Fibroblast of skin of back (primary cell): ENCODE results near the gene NOC2L.
"Not testable (repeated sequence)": the region's sequence is repeated elsewhere in the genome, so short reads cannot be mapped to it uniquely, and the experiment has no call there.

Experiments
- DNase-seq: peaks from one replicate; pipeline ENCODE4 v3.0.0-alpha.2; 2013

NOC2L gene

DNA sequence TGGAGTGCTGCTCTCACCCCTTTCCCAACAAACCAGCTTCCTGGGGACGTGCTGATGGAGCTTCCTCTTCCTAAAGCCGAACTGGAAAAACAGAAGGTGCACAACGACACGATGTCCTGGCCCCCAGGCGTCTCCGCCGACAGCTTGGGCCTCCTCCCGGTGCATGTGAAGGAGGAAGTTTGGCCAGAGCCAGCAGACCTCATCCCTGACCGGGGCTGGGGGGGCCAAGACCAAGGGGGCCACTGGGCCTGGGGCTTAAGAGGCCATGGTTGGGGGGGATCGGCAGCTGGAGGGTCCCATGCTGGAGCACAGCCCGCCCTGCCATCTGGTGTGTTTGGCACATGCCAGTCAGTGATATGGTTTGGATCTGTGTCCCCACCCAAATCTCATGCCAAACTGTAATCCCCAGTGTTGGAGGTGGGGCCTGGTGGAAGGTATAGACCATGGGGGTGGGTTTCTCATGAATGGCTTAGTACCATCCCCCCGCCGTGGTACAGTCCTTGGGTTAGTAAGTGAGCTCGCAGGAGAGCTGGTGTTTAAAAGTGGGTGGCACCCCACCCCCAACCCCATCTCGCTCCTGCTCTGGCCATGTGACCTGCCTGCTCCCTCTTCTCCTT lies 34.4 kb upstream of the NOC2L start:
- no peak for DNase-seq

DNA sequence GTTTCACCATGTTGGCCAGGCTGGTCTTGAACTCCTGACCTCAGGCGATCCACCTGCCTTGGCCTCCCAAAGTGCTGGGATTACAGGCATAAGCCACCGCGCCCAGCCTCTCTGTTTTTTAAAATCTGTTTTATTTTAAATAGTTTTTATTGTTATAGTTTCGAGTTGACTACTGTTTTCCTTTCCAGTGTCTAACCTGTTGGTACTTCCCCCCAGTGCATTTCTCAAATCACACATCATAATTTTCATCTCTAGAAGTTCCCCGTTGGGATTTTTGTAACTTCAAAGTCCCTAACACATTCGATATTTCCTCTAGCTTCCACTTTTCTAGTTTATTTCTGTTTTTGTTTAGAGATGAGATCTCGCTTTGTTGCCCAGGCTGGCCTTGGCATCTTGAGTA lies 33.3 kb upstream of the NOC2L start:
- DNase-seq, result no peak

DNA sequence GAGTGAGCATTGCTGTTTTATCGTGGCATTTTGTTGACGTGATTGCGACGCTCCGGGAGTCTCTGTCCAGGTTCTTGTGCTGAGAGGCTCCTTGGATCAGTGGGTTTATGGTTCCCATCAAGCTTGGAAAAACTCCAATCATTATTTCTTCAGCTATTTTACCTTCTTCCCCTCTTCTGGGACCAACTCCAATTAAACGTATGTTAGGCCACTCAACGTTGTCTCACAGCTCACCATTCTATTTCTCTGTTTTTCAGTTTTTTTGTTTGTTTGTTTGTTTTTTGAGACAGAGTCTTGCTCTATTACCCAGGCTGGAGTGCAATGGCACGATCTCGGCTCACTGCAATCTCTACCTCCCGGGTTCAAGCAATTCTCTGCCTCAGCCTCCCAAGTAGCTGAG lies 32.8 kb upstream of the NOC2L start:
- no peak for DNase-seq

DNA sequence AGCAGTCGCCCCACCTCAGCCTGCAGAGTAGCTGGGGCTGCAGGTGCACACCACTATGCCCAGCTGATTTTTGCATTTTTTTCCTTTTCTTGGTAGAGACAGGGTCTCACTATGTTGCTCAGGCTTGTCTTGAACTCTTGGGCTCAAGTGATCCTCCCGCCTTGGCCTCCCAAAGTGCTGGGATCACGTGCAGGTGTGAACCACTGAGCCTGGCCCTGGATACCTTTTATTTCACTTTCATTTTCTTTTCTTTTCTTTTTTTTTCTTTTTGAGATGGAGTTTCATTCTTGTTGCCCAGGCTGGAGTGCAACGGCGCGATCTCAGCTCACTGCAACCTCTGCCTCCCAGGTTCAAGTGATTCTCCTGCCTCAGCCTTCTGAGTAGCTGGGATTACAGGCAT lies 32.2 kb upstream of the NOC2L start:
- not testable (repeated sequence) for DNase-seq

DNA sequence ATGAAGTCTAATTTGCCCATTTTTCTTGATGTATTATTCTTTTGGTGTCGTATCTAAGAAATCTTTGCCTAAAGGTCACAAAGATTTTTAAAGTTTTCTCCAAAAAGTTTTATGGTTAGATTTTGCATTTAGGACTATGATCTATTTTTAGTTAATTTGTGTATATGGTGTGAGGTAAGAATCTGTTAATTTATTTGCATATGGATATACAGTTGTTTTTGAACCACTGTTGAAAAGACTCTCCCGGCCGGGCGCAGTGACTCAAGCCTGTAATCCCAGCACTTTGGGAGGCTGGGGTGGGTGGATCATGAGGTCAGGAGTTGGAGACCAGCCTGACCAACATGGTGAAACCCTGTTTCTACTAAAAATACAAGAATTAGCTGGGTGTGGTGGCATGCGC lies 29.0 kb upstream of the NOC2L start:
- DNase-seq, result not testable (repeated sequence)

DNA sequence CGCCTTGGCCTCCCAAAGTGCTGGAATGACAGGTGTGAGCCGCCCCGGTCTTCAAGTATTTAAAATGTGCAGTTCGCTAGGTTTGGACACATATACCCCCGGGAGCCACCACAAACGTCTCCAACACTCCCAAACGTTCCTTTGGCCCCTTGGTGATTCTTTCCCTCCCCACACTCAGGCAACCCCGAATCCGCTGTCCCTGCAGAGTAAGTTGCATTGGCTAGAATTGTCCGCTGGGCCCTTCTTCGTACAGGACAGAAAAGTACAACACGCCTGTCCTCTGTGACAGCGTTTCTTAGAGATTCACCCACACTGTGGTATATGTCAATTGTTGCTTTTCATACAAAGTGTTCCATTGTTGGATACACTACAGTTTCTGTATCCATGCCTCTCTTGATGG lies 26.1 kb upstream of the NOC2L start:
- DNase-seq, result no peak

DNA sequence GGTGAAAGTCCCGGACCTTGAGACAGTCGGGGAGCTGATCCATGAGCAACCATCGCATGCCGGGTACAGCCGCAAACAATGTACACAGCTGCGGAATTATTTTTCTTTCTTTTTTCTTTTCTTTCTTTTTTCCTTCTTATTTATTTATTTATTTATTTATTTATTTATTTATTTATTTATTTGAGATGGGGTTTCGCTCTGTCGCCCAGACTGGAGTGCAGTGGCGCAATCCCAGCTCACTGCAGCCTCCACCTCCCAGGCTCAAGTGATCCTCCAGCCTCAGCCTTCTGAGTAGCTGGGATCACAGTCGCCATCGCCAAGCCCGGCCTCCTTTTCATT lies 25.4 kb upstream of the NOC2L start:
- DNase-seq, result no peak

DNA sequence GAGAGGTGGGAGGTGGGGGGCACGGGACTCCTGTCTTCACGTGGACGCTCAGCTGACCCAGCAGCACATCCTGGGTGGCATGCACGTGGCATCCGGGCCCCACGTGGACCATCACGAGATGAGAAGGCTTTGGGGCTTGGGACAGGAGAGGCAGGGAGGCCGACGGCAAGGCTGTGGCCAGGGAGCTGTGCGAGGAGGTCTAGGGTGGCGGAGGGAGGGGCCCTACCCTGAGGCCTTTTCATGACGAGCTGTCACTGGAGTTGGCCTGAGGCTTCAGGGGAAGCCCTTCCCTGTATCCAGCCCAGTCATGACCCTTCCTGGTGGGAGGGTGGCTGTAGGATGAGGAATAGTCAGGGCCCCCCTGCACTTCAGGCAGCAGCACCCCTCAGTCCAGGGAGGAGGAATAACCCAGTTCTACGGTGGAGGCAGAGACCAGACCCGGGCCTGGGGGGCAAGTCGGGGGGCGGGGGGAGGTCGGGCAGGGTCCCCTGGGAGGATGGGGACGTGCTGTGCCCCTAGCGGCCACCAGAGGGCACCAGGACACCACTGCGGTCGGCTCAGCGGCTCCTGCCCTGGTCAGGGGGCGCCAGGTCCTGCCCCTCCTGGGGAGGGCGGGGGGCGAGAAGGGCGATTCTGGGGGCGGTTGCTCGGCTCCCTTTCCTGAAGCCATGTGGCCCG lies 24.9 kb upstream of the NOC2L start:
- no peak for DNase-seq

DNA sequence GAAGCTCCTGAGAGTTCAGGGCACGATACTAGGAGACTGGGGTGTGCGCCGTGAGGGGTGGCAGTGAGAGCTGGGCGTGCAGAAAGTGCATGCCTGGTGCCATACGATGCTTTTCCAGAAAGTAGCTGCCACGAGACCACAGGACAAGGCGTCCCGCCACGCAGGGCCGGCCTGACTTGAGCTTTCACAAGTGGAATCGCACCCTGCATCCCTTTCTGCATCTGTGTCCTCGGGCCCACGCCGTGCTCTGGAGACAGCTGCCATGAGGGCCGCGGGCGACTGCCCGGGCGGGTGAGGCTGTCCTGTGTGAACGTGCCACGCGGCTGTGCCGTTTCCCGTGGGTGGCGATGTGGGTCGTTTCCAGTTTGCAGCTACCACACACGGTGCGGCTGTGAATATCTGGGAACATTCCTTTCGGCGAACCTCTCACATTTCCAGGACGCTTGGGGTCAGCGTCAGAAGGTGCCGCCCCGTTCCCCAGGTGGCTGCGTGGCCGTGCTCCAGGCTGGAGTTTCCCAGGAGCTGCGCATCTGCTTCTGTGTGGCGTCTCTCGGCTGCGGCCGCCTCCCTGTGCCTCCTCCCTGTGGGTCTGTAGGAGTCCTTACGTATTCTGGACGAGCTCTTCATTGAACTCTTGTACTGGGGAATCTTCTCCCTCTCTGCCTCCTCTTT lies 23.8 kb upstream of the NOC2L start:
- DNase-seq, result no peak

DNA sequence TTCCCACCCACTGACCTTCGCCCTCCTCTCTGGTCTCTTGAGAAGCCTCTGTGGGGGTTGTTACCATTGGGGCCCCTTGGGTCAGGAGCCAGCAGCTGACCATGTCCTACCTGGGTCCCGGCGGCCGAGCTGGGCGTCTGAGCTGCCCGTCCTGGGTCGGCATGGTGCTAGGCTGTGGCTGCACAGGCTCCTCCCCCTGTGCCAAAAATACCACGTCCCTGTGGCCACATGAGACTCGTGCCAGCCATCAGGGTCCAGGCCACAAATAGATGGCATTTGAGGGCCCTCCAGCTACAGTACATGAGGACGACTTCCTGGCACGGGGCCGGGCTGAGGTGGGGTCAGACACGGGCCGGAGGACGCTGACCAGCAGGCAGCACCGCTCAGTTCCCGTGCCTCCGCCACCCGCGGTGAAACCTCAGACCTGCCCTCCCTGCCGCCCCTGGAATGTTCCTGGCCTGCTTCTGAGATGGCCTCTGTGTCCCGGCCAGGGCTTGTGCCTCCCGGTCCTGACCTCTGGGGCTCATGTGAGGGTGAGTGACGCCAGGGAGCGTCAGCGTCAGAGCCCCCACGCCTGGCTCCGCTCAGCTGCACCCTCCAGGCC lies 23.0 kb upstream of the NOC2L start, which contains the start of gene PERM1:
Gene PERM1 (minus strand): TSS at position 139 of the 604 bp plus-strand sequence. CDS start 1,064 bp downstream, outside the sequence.
- DNase-seq, result no peak

DNA sequence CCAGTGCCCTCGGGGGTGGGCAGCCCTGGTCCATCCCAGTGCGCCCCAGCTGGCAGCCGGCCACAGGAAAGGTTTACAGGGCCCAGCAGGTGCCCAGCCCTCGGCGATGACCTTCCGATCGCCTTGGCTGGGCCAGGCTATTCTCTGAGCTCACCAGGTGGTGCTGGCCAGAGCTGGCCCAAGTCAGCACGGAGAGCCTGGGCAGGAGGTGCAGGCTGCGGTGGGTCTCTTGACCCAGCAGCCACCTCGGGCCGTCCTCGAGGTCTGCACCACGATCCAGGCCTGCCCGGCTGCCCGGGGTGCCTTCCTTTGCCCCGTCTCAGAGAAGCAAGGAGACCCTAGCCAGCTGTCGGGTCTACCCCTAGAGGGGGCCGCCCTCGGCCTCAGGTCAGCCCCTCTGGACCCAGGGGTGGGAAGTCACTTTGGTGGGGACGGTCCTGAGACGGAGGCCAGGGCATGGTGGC lies 22.5 kb upstream of the NOC2L start:
- no peak for DNase-seq

DNA sequence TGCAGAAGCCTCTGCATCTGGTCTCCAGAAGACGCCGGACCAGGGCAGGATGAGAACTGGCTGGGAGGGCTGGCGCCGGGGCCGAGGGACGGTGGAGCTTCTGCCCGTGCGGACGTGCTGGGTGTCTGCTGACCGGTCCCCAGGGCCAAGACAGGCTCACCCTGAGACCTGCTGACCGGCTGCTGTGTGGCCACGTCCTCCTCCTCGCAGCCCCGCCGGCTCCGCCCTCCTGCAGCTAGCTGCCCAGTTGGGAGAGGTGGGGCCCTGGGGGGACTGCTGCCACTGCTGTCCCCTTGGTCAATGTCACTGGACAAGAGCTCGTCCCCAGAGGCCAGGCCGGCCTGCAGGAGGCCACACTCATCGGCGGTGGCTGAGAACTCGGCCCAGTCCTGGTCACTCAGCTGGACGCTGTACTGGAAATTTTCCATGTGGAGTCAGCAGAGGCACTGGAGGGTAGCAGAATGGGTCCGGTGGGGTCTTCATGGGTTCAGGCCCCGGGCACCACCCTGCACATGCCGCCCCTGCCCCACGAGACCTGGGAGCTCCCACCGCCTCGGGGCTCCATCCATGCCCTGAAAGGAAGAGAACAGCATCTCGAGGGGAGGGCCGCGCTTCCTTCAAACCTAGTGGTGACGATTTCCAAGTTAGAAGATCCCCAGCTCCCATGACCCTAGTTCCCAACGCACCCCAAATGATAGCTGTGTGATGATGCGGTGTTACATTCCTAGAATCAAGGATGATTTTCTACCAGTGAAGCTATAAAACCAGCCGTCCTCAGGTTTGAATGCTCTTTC lies 21.7 kb upstream of the NOC2L start:
- DNase-seq, result no peak

DNA sequence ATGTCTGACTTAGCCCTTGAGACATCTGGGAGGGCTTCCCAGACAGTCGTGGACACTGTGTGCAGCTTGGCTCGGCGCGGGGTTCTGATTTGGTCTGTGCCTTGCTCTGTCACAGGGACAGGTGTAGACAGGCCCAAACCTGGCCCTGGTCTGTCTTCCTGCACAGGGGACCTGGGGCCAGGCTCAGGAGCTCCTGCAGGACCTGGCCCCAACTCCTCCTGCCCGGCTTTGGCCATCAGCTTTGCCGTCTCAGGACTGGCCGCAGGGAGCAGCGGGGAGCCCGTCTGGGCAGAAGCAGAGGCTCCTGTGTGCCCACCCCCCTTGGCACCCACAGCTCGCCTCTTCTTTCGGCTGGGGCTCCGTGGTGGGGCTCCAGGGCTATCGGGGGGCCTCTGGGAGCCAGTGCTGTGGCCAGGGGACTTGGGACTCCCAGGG lies 21.1 kb upstream of the NOC2L start:
- no peak for DNase-seq

DNA sequence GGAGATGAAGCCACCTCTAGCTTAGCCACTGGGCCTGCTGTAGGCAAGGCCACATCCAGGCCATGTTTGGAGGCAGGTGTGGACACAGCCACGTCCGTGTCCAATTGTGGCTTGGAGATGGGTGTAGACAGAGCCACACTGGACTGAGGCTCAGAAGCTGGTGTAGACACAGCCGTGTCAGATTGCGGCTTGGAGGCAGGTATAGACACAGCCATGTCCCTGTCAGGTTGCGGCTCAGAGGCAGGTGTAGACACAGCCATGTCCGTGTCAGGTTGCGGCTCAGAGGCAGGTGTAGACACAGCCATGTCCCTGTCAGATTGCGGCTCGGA lies 20.7 kb upstream of the NOC2L start:
- DNase-seq, result no peak

DNA sequence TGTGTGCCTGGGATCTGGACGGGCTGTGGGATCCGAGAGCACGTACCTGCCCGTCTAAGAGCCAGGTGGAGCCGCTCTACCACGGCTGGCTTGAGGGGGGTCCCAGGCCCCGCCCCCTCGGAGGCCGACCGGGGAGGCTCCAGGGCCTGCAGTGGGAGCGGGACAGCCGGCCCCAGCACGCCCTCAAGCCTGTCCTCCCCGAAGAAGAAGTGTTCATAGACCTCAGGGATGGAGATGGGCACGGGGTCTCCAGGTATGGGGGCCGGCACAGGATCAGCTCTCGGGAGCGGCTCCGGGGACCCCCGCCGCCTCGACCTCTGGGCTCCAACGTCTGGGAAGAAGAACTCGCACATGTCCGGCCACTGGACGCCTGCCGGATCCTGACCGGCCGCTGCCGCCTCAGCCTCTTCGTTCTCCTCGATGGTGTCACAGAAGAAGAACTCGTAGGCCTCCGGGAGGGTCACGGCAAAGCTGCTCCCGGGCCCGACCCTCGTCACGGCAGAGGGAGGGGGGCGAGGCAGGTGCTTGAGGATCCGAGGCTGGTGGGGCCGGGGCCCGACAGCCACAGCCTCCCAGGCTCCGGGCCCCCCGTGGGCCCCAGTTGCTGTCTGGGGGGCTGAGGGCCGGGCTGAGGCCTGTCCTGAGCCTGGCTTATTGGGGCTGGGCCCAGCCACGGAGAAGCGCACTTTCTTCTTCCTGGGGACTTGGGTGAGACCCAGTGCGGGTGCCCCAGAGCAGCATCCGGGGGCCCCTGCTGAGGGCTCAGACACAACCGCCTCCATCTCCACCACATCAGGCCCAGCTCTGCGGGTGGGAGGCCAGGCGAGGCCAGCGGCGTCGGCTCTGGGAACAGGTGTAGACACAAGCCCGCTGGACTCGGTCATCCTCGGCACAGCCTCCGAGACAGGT lies 20.0 kb upstream of the NOC2L start:
- no peak for DNase-seq

DNA sequence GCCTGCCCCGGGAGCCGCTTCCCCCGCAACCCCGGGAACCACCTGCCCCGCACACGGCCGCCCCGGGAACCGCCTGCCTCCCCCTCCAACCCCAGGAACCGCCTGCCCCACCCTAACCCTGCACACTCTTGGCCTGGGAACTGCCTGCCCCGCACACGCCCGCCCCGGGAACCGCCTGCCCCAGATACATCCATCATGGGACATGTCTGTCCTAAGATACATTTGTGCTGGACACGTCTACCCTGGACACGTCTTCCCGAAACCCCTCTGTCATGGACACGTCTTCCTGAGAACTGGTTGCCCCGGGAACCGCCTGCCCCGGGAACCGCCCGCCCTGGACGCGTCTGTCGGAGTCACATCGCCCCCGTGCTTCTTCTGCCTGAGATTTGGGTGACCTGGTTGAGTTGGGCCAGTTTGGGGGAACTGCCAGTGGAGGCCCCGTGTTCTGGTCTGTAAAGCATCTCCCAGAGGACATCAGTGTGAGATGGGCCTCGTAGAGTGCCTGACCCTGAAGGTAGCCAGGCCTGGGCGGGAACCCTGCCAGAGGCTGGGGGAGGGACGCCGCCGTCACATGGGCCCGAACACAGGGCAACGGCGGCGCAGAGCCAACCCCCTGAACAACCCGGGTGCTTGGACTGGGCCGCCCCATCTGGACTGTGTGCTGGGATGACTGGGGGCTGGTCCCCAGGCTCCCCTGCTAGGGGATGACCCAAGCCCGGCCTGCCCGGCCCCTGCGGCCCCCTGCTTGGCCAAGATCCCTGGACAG lies 19.2 kb upstream of the NOC2L start:
- no peak for DNase-seq

DNA sequence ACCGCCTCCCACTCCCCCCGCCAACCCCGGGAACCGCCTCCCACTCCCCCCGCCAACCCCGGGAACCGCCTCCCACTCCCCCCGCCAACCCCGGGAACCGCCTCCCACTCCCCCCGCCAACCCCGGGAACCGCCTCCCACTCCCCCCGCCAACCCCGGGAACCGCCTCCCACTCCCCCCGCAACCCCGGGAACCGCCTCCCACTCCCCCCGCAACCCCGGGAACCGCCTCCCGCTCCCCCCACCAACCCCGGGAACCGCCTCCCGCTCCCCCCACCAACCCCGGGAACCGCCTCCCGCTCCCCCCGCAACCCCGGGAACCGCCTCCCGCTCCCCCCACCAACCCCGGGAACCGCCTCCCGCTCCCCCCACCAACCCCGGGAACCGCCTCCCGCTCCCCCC lies 17.7 kb upstream of the NOC2L start:
- DNase-seq, result not testable (repeated sequence)

DNA sequence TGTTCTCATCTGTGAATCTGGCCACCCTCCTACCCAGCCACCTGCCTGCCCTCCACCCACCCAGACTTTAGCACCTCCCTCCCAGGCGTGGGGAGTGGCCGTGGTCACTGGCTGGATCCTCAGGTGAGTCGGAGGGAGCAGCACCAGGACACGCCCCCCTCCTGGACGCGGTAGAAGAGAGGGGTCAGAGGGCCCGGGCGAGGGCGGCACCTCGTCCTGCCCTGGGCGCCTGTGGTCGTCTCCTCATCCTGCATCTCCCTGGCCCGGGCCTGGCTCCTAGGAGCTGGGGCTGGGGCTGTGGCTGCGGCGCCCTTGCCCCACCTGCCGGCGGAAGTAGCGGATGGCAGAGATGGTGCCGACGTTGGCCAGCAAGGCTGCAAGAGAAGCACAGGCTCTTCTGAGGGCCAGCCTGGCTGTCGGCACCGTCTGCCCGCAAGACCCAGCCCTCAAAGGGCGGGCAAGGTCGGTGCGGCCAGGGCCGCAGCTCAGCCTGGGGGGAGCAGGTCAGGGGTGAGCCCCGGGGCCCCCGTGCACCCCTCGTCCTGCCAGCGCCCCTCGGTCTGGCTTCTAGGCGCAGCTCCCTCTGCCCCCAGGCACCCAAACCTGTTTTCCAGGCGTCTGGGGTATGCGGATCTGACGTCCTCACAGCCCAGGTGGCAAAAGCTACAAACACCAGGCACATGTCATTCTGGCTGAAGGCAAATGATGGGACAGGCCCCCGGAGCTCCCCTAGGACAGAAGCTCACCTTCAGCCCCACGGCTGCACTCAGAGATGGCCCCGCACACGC lies 17.0 kb upstream of the NOC2L start:
- peak; percentile 50 for DNase-seq

DNA sequence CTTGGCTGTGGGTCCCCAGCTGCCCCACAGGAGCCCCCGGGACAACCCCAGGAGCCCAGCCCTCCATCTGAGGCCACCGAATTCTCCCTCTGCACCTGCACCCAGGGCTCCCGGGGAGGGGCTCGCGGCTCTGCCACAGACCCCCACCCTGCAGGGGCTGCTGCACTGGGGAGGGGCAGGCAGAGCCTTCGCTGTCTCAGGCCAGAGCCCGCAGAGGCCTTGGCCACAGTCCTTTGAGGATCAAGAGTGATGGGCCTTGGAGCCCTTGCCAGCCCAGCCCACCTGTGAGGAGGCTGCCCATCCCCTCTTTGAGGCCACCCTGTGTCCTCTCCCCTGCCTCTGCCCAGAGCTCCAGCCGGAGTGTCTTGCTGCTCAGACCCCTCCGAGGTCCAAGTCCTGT lies 16.3 kb upstream of the NOC2L start:
- DNase-seq, result no peak

DNA sequence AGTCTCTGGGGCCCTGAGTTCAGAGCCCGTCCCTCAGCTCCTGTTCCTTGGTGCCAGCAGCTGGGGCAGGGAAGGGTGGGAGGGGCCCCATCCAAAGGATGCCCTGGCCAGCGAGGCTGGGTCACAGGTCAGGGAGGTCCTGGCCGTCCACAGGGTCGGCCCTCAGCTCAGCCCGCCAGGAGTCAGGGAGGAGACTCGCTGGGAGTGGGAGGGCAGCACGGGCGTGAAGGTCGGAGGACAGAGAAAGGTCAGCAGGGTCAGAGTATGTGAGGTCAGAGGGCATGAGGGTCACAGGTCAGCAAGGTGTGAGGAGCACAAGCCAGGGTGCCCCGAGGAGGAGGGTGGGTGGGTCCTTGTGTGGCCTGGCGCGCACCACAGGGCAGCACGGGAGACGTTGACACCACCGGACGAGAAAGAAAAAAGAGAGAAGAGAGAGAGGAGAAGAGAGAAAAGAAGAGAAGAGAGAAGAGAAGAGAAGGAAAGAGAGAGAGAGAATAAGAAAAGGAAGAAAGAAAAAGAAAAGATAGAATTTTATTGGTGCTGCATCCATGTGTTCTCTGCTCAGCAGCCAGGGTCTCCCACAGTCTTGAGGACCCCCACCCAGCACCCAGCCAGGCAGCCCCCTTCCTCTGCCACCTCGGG lies 15.8 kb upstream of the NOC2L start:
- DNase-seq, result no peak
